LHCN-M2 (cell line): ENCODE results near the gene SERTAD3. TPM values are rescaled to one million over a fixed set of nuclear protein-coding genes. Genes with fewer than 3 reads are reported as not detected.

Experiments
- DNase-seq: peaks from one replicate; pipeline ENCODE4 v3.0.0-alpha.2; 2012; ENCODE audit warnings: low read depth
- total RNA-seq: library from RNA; depleted of rRNA; stranded (reverse); fragments of >200 nt; gene quantifications from 2 replicates; pipeline ENCODE4 v1.2.3, GENCODE V29; 2014

SERTAD3 gene
- total RNA-seq, 1 experiment from 2014 or later = 22.8 TPM

GRCh38 chr19:40425450-40426287 lies 18.5 kb downstream of the SERTAD3 start, which contains the start of gene SERTAD1:
SERTAD1 (minus strand) TSS chr19:40425992; CDS start chr19:40423546, 2,446 bp downstream.
- DNase-seq = peak; percentile 99

- no peak for DNase-seq
Observed at GRCh38 chr19:40424637-40425449, 19.3 kb downstream of the SERTAD3 start.

- no peak for DNase-seq
Observed at GRCh38 chr19:40423938-40424337, 20.2 kb downstream of the SERTAD3 start.

GRCh38 chr19:40422748-40423566 lies 21.2 kb downstream of the SERTAD3 start:
- no peak for DNase-seq

- DNase-seq = no peak
Observed at GRCh38 chr19:40421993-40422747, 22.0 kb downstream of the SERTAD3 start.

- peak; percentile 94 for DNase-seq
Observed at GRCh38 chr19:40420766-40421765, 23.1 kb downstream of the SERTAD3 start.

- DNase-seq = no peak
Observed at GRCh38 chr19:40420451-40420765, 23.7 kb downstream of the SERTAD3 start.

- no peak for DNase-seq
Observed at GRCh38 chr19:40419780-40420179, 24.4 kb downstream of the SERTAD3 start.

- no peak for DNase-seq
Observed at GRCh38 chr19:40419066-40419612, 25.0 kb downstream of the SERTAD3 start.

GRCh38 chr19:40418040-40418439 lies 26.1 kb downstream of the SERTAD3 start:
- DNase-seq = no peak

GRCh38 chr19:40417643-40417981 lies 26.5 kb downstream of the SERTAD3 start:
- DNase-seq = no peak

- DNase-seq = no peak
Observed at GRCh38 chr19:40416918-40417642, 27.1 kb downstream of the SERTAD3 start.

- DNase-seq = no peak
Observed at GRCh38 chr19:40415768-40416167, 28.4 kb downstream of the SERTAD3 start.

- no peak for DNase-seq
Observed at GRCh38 chr19:40414542-40415535, 29.3 kb downstream of the SERTAD3 start.

- no peak for DNase-seq
Observed at GRCh38 chr19:40413291-40413845, 30.8 kb downstream of the SERTAD3 start, which contains the start of gene PRX. PRX (minus strand) TSS chr19:40413378; CDS start chr19:40407932, 5,446 bp downstream.

GRCh38 chr19:40412866-40413265 lies 31.3 kb downstream of the SERTAD3 start:
- DNase-seq = no peak

- DNase-seq = no peak
Observed at GRCh38 chr19:40411958-40412499, 32.1 kb downstream of the SERTAD3 start.
